GM19463 (cell line): ENCODE results near the gene DNAI2.
A peak's percentile ranks its signal among the peaks of the same experiment; 100 is the strongest.

Source experiments
- ATAC-seq: cut with Tn5 transposase; IDR thresholded peaks from one replicate; pipeline ENCODE4 v1.9.1; 2021; ENCODE audit warnings: mild to moderate bottlenecking, moderate library complexity; ENCODE audit not compliant: unreplicated experiment

The DNAI2 gene

GRCh38 chr17:74299226-74300009 is 25.4 kb downstream of the DNAI2 start:
- no peak for ATAC-seq

- no peak for ATAC-seq
Observed at GRCh38 chr17:74303305-74303704, 29.3 kb downstream of the DNAI2 start.

- no peak for ATAC-seq
Observed at GRCh38 chr17:74304184-74304583, 30.1 kb downstream of the DNAI2 start.

- no peak for ATAC-seq
Observed at GRCh38 chr17:74305865-74306654, 32.0 kb downstream of the DNAI2 start.

GRCh38 chr17:74307984-74308773 is 34.1 kb downstream of the DNAI2 start:
- no peak for ATAC-seq

GRCh38 chr17:74309902-74310301 is 35.9 kb downstream of the DNAI2 start:
- ATAC-seq = no peak

GRCh38 chr17:74314877-74315276 is 40.8 kb downstream of the DNAI2 start:
- ATAC-seq = no peak

- no peak for ATAC-seq
Observed at GRCh38 chr17:74316220-74316619, 42.2 kb downstream of the DNAI2 start.

GRCh38 chr17:74317071-74317470 is 43.0 kb downstream of the DNAI2 start:
- no peak for ATAC-seq

- ATAC-seq = no peak
Observed at GRCh38 chr17:74318391-74318790, 44.4 kb downstream of the DNAI2 start.

GRCh38 chr17:74324521-74324920 is 50.5 kb downstream of the DNAI2 start:
- ATAC-seq = no peak

- ATAC-seq = no peak
Observed at GRCh38 chr17:74325376-74325742, 51.3 kb downstream of the DNAI2 start.

- peak; percentile 88 for ATAC-seq
Observed at GRCh38 chr17:74325743-74326379, 51.8 kb downstream of the DNAI2 start, which contains the start of gene KIF19. Gene KIF19 (plus strand): TSS chr17:74326226. CDS start chr17:74326350, 124 bp downstream.

GRCh38 chr17:74326506-74326905 is 52.5 kb downstream of the DNAI2 start:
- ATAC-seq = no peak

GRCh38 chr17:74328487-74328886 is 54.5 kb downstream of the DNAI2 start:
- ATAC-seq = no peak

- ATAC-seq = no peak
Observed at GRCh38 chr17:74329378-74329777, 55.3 kb downstream of the DNAI2 start.

- no peak for ATAC-seq
Observed at GRCh38 chr17:74330446-74330845, 56.4 kb downstream of the DNAI2 start.

- no peak for ATAC-seq
Observed at GRCh38 chr17:74332017-74332650, 58.1 kb downstream of the DNAI2 start.

GRCh38 chr17:74332763-74333283 is 58.8 kb downstream of the DNAI2 start:
- no peak for ATAC-seq

GRCh38 chr17:74334393-74335039 is 60.5 kb downstream of the DNAI2 start:
- ATAC-seq = no peak
